Measurements from ENCODE around the gene SBF2.

The SBF2 gene

DNA sequence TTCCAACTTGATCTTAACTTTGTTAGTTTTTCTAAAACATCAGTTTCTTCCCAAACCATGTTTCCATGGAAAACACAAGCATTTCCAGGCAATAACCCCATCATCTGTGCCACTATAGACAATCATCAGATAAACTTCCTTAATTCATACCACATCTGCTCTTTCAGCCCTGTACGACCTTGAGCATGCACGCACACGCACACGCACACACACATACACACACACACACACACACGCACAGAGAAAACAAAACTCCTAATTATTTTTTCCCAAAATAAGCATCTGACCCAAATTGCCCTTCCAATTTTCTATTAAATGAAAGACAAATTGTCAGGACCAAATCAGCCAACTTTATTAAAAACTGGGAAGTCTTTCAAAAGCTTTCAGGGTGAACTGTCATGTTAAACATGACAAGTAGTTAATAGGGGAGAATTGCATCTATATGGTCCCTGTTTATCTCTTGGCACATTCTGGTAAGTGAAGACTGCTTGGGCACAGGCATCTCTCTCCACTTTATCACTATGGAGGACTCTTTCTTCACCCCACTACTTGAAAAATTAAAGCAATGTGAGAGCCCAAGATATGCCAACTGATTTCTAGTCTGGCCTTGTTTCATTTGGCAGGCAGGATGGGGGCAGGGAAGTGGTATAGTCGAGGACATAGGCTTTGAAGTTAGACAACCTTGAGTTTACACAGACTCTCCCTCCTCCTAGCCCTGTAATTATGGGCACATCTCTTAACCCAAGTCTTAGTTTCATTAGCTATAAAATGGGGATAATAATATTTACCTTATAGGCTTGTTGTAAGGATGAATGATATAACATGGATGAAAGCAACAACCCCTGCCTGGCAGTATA is 25.9 kb upstream of the SBF2 start:
- DNase-seq: no peak
- no peaks in the 10 kb centered on the region for H4K20me1 ChIP-seq (ENCODE audit: insufficient read depth, low read length)
- no peak for ATAC-seq (ENCODE audit: insufficient read depth, low read depth)
- H3K4me1 ChIP-seq (ENCODE audit: insufficient read depth, low read length): peaks cover 24% of the 10 kb centered on the region
- no peak overlapping the region for H3K4me3 ChIP-seq (ENCODE audit: low read depth in 1 of 2, low read length in 2 of 2)
- H3K9me3 ChIP-seq (ENCODE audit: insufficient read depth, low read length, severe bottlenecking): no peaks in the 10 kb centered on the region
- H3K79me2 ChIP-seq (ENCODE audit: insufficient read depth, low read length): no peaks in the 10 kb centered on the region
- no peaks in the 10 kb centered on the region for H3K36me3 ChIP-seq (ENCODE audit: insufficient read depth, low read length)
- TF ChIP-seq EZH2 (IDR thresholded peaks at IDR 0.05; ENCODE audit: borderline replicate concordance, low read depth, low read length, severe bottlenecking) (no peak), CTCF (IDR thresholded peaks at IDR 0.05; ENCODE audit: borderline replicate concordance, extremely low read depth, low read length, poor library complexity, severe bottlenecking) (no peak)
- H3K9ac ChIP-seq (ENCODE audit: low read depth, low read length): no peak overlapping the region
- peaks cover 11% of the 10 kb centered on the region for H3K27me3 ChIP-seq (ENCODE audit: insufficient read depth, low read length, poor library complexity)
- no peak overlapping the region for H3K27ac ChIP-seq (ENCODE audit: low read length)
- no peak overlapping the region for H2AFZ ChIP-seq (ENCODE audit: low read depth, low read length)
- no peak overlapping the region for H3K4me2 ChIP-seq (ENCODE audit: insufficient read depth, low read length)

DNA sequence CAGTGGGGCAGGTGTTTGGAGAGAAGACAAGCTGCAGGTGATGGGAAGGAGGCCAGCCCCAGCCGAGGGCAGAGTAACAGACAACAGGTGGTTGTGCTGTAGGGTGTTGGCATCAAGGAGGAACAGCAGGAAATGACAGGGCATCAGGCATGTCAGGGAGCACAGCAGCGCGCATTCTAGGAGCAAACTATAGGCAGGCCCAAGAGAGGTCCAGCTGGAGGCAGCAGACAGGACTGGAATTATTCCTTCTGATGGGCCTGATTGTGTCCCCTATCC is 24.4 kb upstream of the SBF2 start:
- Histone ChIP-seq H3K27ac (ENCODE audit: low read length) (no peak overlapping the region; the same call in 1 of the 2 replicates), H3K4me3 (ENCODE audit: low read depth in 1 of 2, low read length in 2 of 2) (no peak overlapping the region), H3K4me2 (ENCODE audit: insufficient read depth, low read length) (no peak overlapping the region), H3K79me2 (ENCODE audit: insufficient read depth, low read length) (no peaks in the 10 kb centered on the region), H3K9me3 (ENCODE audit: insufficient read depth, low read length, severe bottlenecking) (no peaks in the 10 kb centered on the region), H3K9ac (ENCODE audit: low read depth, low read length) (no peak overlapping the region), H3K27me3 (ENCODE audit: insufficient read depth, low read length, poor library complexity) (peaks cover 5% of the 10 kb centered on the region), H3K36me3 (ENCODE audit: insufficient read depth, low read length) (no peaks in the 10 kb centered on the region), H3K4me1 (ENCODE audit: insufficient read depth, low read length) (peaks cover 24% of the 10 kb centered on the region), H2AFZ (ENCODE audit: low read depth, low read length) (no peak overlapping the region), H4K20me1 (ENCODE audit: insufficient read depth, low read length) (no peaks in the 10 kb centered on the region)
- ATAC-seq (ENCODE audit: insufficient read depth, low read depth): no peak
- TF ChIP-seq EZH2 (IDR thresholded peaks at IDR 0.05; ENCODE audit: borderline replicate concordance, low read depth, low read length, severe bottlenecking) (no peak), CTCF (IDR thresholded peaks at IDR 0.05; ENCODE audit: borderline replicate concordance, extremely low read depth, low read length, poor library complexity, severe bottlenecking) (no peak)
- no peak for DNase-seq

DNA sequence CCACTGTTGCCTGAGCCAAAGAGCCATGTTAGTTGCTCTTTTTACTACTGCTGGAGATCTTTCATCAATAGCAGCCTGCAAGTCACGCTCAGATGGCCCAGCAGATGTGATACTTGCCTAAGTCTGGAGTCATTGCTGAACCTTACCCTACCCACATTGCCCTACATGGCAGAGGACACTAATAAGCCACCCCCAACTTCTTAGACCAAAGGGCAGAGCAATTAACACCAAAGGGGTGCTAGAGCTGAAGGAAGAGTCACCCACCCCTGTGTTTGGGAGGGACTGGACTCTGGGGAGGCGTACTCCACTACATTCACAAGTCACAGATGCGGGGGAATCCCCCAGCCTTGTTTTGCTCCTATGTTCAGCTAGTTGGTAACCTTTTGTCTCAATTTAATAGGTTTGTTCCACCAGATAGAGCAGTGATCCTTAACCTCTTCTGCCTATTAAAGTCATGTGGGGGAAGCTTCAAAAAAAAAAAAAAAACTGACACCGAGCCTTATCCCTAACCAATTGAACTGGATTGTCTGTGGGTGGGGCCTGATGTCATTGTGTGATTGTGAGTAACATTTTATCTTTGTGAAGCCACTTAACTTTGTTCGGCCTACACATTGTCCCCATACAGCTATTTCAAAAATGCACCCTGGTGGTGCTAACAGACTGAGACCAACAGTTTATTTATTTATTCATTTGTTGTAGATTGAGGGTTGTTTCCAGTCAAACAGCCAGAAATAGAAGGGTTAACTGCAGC is 23.9 kb upstream of the SBF2 start:
- peaks cover 5% of the 10 kb centered on the region for H3K27me3 ChIP-seq (ENCODE audit: insufficient read depth, low read length, poor library complexity)
- no peak for TF ChIP-seq CTCF (IDR thresholded peaks at IDR 0.05; ENCODE audit: borderline replicate concordance, extremely low read depth, low read length, poor library complexity, severe bottlenecking)
- no peak for TF ChIP-seq EZH2 (IDR thresholded peaks at IDR 0.05; ENCODE audit: borderline replicate concordance, low read depth, low read length, severe bottlenecking)
- H3K79me2 ChIP-seq (ENCODE audit: insufficient read depth, low read length): no peaks in the 10 kb centered on the region
- ATAC-seq (ENCODE audit: insufficient read depth, low read depth) (no peak), DNase-seq (no peak)
- no peaks in the 10 kb centered on the region for H4K20me1 ChIP-seq (ENCODE audit: insufficient read depth, low read length)
- H3K9ac ChIP-seq (ENCODE audit: low read depth, low read length): no peak overlapping the region
- H3K4me1 ChIP-seq (ENCODE audit: insufficient read depth, low read length): peaks cover 24% of the 10 kb centered on the region
- H3K27ac ChIP-seq (ENCODE audit: low read length): no peak overlapping the region; the same call in 1 of the 2 replicates
- H3K9me3 ChIP-seq (ENCODE audit: insufficient read depth, low read length, severe bottlenecking): no peaks in the 10 kb centered on the region
- no peak overlapping the region for H3K4me3 ChIP-seq (ENCODE audit: low read depth in 1 of 2, low read length in 2 of 2)
- no peak overlapping the region for H3K4me2 ChIP-seq (ENCODE audit: insufficient read depth, low read length)
- no peaks in the 10 kb centered on the region for H3K36me3 ChIP-seq (ENCODE audit: insufficient read depth, low read length)
- no peak overlapping the region; the same call in 1 of the 2 replicates for H2AFZ ChIP-seq (ENCODE audit: low read depth, low read length)
